Activated naive CD4-positive, alpha-beta T cell treated with anti-CD3 and anti-CD28 coated beads, Interleukin-2, amount 50 U/mL, for 16 hours (primary cell): ENCODE data around the gene RHBDF2.
"Not testable (repeated sequence)": the region's sequence is repeated elsewhere in the genome, so short reads cannot be mapped to it uniquely, and the experiment has no call there.

Experiments used
- DNase-seq: peaks from one replicate; pipeline ENCODE4 v3.0.0-alpha.2; 2020

RHBDF2 gene

GRCh38 chr17:76537578-76538280 is 36.5 kb upstream of the RHBDF2 start, which contains the start of gene CYGB:
Gene CYGB (minus strand): TSS chr17:76537709. CDS start chr17:76537542, 167 bp downstream.
- DNase-seq: no peak

- DNase-seq: no peak
Measured at GRCh38 chr17:76537288-76537577, 36.0 kb upstream of the RHBDF2 start.

- no peak for DNase-seq
Measured at GRCh38 chr17:76536511-76537287, 35.5 kb upstream of the RHBDF2 start.

- DNase-seq: peak; percentile 10
Measured at GRCh38 chr17:76535788-76536510, 34.7 kb upstream of the RHBDF2 start.

- no peak for DNase-seq
Measured at GRCh38 chr17:76534831-76535732, 33.9 kb upstream of the RHBDF2 start.

- not testable (repeated sequence) for DNase-seq
Measured at GRCh38 chr17:76533640-76534359, 32.6 kb upstream of the RHBDF2 start.

GRCh38 chr17:76532072-76532651 is 30.9 kb upstream of the RHBDF2 start:
- no peak for DNase-seq

GRCh38 chr17:76531486-76532038 is 30.3 kb upstream of the RHBDF2 start:
- DNase-seq: no peak

- no peak for DNase-seq
Measured at GRCh38 chr17:76530811-76531485, 29.7 kb upstream of the RHBDF2 start.

- DNase-seq: no peak
Measured at GRCh38 chr17:76530095-76530723, 29.0 kb upstream of the RHBDF2 start.

GRCh38 chr17:76529224-76530094 is 28.2 kb upstream of the RHBDF2 start:
- DNase-seq: no peak

GRCh38 chr17:76528528-76529223 is 27.5 kb upstream of the RHBDF2 start:
- DNase-seq: no peak

GRCh38 chr17:76528156-76528527 is 26.9 kb upstream of the RHBDF2 start:
- DNase-seq: no peak

GRCh38 chr17:76527430-76528111 is 26.3 kb upstream of the RHBDF2 start:
- DNase-seq: peak; percentile 40

GRCh38 chr17:76527016-76527415 is 25.8 kb upstream of the RHBDF2 start:
- DNase-seq: not testable (repeated sequence)

GRCh38 chr17:76525513-76525833 is 24.2 kb upstream of the RHBDF2 start:
- DNase-seq: not testable (repeated sequence)

- DNase-seq: no peak
Measured at GRCh38 chr17:76524598-76525512, 23.6 kb upstream of the RHBDF2 start.
